Esophagus muscularis mucosa (tissue), 4 donors: Measurements from ENCODE around the gene ZC3H7A.
"Not testable (repeated sequence)": the region's sequence is repeated elsewhere in the genome, so short reads cannot be mapped to it uniquely, and the experiment has no call there.

Experiments used
- CTCF ChIP-seq, 3 experiments: fragments of 200-600 bp in 2 of 3; fragments of 450-650 bp in 1 of 3; sonication (generic) in 2 of 3; IDR thresholded peaks; one replicate each; pipeline ENCODE4 v1.5.1; 2017 to 2019; ENCODE audit warnings: antibody characterized with exemption in 3 of 3, mild to moderate bottlenecking in 2 of 3, moderate library complexity in 1 of 3
- EP300 ChIP-seq: sonication (generic); formaldehyde crosslinking; IDR thresholded peaks from one replicate; pipeline ENCODE4 v1.6.1; 2017; ENCODE audit warnings: antibody characterized with exemption
- POLR2A ChIP-seq: fragments of 450-650 bp; IDR thresholded peaks from one replicate; pipeline ENCODE4 v1.6.1; 2017; ENCODE audit warnings: antibody characterized with exemption, moderate library complexity, mild to moderate bottlenecking, low read depth
- POLR2AphosphoS5 ChIP-seq, 2 donors: sonication (generic); formaldehyde crosslinking; IDR thresholded peaks; one replicate each; pipeline ENCODE4 v1.6.1; 2017; ENCODE audit warnings: antibody characterized with exemption in 2 of 2

- TF ChIP-seq POLR2AphosphoS5 (IDR thresholded peaks at IDR 0.05); CTCF (IDR thresholded peaks at IDR 0.05); EP300; POLR2A: not testable (repeated sequence)
These were observed 17.7 kb upstream of the ZC3H7A start for GRCh38 chr16:11814800-11815199.
